ENCODE results near the gene KREMEN1. TPM values are rescaled to one million over a fixed set of nuclear protein-coding genes. Genes with fewer than 3 reads are reported as not detected.

Gene KREMEN1
- total RNA-seq, 3 donors from 2014 or later = 18.3 to 35.1 (median 28.6) TPM

DNA sequence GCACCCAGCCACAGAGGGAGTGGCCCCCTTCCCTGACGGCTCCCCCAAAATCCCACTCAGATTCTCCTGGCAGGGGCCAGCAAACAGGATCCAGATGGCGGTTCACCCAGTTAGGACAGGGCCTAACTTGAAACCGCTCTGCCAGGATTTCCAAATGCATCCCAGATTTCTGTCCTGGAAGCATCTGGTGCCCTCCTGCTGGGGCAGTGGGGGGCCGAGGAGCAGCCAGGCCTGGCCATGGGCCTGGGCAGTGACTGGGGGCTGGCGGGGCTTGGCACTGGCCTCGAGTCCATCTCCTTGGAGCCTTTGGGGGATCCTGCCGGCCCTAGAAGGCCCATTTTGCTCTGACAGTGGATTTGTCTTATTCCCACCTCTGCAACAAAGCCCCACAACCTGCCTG is 115.0 kb downstream of the KREMEN1 start:
- TF ChIP-seq, protein P1, sequence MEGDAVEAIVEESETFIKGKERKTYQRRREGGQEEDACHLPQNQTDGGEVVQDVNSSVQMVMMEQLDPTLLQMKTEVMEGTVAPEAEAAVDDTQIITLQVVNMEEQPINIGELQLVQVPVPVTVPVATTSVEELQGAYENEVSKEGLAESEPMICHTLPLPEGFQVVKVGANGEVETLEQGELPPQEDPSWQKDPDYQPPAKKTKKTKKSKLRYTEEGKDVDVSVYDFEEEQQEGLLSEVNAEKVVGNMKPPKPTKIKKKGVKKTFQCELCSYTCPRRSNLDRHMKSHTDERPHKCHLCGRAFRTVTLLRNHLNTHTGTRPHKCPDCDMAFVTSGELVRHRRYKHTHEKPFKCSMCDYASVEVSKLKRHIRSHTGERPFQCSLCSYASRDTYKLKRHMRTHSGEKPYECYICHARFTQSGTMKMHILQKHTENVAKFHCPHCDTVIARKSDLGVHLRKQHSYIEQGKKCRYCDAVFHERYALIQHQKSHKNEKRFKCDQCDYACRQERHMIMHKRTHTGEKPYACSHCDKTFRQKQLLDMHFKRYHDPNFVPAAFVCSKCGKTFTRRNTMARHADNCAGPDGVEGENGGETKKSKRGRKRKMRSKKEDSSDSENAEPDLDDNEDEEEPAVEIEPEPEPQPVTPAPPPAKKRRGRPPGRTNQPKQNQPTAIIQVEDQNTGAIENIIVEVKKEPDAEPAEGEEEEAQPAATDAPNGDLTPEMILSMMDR (IDR thresholded peaks at IDR 0.05) = no peak
- intact Hi-C loops (cut with DNase I, micrococcal nuclease) = no loop called here
- Histone ChIP-seq H3K4me1 (ENCODE audit: low read depth) (no peaks in the 10 kb centered on the region), H3K4me3 (no peak overlapping the region), H3K36me3 (ENCODE audit: low read depth) (no peaks in the 10 kb centered on the region), H3K9me3 (no peaks in the 10 kb centered on the region)
- ATAC-seq (no peak), DNase-seq (no peak)

DNA sequence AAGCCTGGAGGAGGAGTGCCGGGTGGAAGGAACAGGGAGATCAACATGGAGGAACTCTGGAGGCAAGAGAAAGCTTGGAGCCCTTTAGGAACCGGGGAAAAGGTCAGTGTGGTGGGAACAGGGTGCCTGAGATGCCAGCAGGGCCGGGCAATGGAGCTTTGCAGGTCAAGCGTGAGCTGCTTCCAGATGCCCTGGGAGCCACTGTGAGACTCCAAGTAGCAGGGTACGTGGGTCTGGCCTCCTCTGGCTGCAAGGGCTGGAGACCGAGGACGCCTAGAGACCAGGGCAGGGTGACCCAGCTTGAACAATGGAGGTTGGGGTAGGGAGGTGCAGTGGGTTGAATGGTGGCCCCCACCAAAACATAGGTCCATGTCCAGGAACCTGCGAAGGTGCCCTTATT is 117.2 kb downstream of the KREMEN1 start:
- Histone ChIP-seq H3K4me3 (no peak overlapping the region), H3K4me1 (ENCODE audit: low read depth) (no peaks in the 10 kb centered on the region), H3K36me3 (ENCODE audit: low read depth) (no peaks in the 10 kb centered on the region), H3K9me3 (no peaks in the 10 kb centered on the region)
- intact Hi-C loops (cut with DNase I, micrococcal nuclease) = no loop called here
- TF ChIP-seq, protein P1 (IDR thresholded peaks at IDR 0.05) = no peak
- DNase-seq (no peak), ATAC-seq (no peak)

DNA sequence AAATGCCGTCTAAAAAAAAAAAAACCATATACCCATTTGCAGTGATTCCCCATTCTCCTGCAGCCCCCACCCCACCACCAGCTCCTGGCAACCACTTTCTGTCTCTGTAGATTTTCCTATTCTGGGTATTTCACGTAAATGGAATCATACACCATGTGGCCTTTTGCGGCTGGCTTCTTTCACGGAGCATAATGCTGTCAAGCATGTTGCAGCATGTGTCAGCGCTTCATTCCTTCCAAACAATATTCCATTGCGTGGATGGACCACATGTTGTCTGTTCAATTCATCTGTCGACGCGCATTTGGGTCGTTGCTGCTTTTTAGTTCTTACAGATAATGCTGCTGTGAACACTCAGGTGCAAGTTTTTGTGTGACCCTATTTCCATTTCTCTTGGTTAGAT is 118.1 kb downstream of the KREMEN1 start:
- TF ChIP-seq, protein P1 (IDR thresholded peaks at IDR 0.05) = no peak
- no peaks in the 10 kb centered on the region for H3K4me1 ChIP-seq (ENCODE audit: low read depth)
- ATAC-seq (no peak), DNase-seq (no peak)
- H3K36me3 ChIP-seq (ENCODE audit: low read depth) = no peaks in the 10 kb centered on the region
- H3K9me3 ChIP-seq = no peaks in the 10 kb centered on the region
- intact Hi-C loops (cut with DNase I, micrococcal nuclease) = no loop called here
- H3K4me3 ChIP-seq = no peak overlapping the region

DNA sequence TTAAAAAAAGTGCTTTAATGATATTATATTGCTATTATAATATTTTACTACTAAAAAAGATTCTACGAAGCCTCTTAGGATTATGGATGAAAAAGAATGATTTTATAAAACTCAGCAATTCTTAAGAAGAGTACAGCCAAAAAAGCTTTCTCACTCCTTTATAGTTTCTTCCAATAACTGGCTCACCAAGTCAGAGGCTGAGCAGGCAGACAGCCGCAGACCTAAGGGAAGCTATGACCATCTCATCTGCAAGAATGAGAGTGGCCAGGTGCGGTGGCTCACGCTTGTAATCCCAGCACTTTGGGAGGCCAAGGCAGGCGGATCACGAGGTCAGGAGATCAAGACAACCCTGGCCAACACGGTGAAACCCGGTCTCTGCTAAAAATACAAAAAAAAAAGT is 120.2 kb downstream of the KREMEN1 start:
- TF ChIP-seq, protein P1 (IDR thresholded peaks at IDR 0.05) = no peak
- Histone ChIP-seq H3K9me3 (no peaks in the 10 kb centered on the region), H3K4me1 (ENCODE audit: low read depth) (no peaks in the 10 kb centered on the region), H3K4me3 (no peak overlapping the region), H3K36me3 (ENCODE audit: low read depth) (no peaks in the 10 kb centered on the region)
- DNase-seq (no peak), ATAC-seq (no peak)
- intact Hi-C loops (cut with DNase I, micrococcal nuclease) = no loop called here

DNA sequence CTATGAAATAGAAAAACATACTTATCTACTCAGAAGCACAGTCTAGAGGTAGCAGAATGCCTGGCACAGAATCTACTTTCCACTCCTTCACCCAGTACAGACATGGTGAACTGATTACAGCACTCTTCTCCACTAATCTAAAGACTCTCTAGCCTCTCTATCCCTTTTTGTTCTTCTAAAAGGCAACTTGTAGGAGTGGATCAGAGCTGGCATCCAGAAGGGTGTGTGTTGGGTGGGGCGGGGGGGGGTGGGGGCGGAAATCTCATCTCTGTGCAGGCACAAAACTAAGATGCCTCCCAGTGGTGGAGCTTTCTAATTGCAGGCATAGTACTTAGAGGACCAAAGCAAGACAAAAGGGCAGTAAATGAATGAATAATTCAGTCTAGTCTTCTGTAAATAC is 121.3 kb downstream of the KREMEN1 start:
- ATAC-seq (no peak), DNase-seq (no peak)
- intact Hi-C loops (cut with DNase I, micrococcal nuclease) = no loop called here
- no peak overlapping the region for H3K4me3 ChIP-seq
- H3K9me3 ChIP-seq = no peaks in the 10 kb centered on the region
- TF ChIP-seq, protein P1 (IDR thresholded peaks at IDR 0.05) = no peak
- no peaks in the 10 kb centered on the region for H3K36me3 ChIP-seq (ENCODE audit: low read depth)
- H3K4me1 ChIP-seq (ENCODE audit: low read depth) = no peaks in the 10 kb centered on the region
